Duodenal mucosa (tissue), 2 donors: ENCODE measurements around the gene GLCCI1.
"Not testable (repeated sequence)": the region's sequence is repeated elsewhere in the genome, so short reads cannot be mapped to it uniquely, and the experiment has no call there.

Experiments used
- H3K27ac ChIP-seq: one replicate; pipeline ENCODE4 v1.7.0; 2013; ENCODE audit warnings: low read depth, low read length
- H3K27me3 ChIP-seq, 2 donors: one replicate each; pipeline ENCODE4 v1.7.0; 2013; ENCODE audit warnings: low read length in 2 of 2, control low read depth in 1 of 2; ENCODE audit not compliant: insufficient read depth in 2 of 2, control insufficient read depth in 1 of 2
- H3K36me3 ChIP-seq, 2 donors: one replicate each; pipeline ENCODE4 v1.7.0; 2013; ENCODE audit warnings: low read length in 2 of 2, control low read depth in 1 of 2; ENCODE audit not compliant: insufficient read depth in 2 of 2, control insufficient read depth in 1 of 2
- H3K4me1 ChIP-seq, 2 donors: one replicate each; pipeline ENCODE4 v1.7.0; 2013; ENCODE audit warnings: low read length in 2 of 2, control low read depth in 1 of 2; ENCODE audit not compliant: insufficient read depth in 2 of 2, control insufficient read depth in 1 of 2
- H3K4me3 ChIP-seq, 2 donors: one replicate each; pipeline ENCODE4 v1.7.0; 2013; ENCODE audit warnings: low read length in 2 of 2, low read depth in 1 of 2
- H3K9ac ChIP-seq, 2 donors: one replicate each; pipeline ENCODE4 v1.7.0; 2013; ENCODE audit warnings: low read length in 2 of 2, low read depth in 1 of 2
- H3K9me3 ChIP-seq, 2 donors: one replicate each; pipeline ENCODE4 v1.7.0; 2013; ENCODE audit warnings: low read length in 2 of 2, control low read depth in 1 of 2; ENCODE audit not compliant: control insufficient read depth in 1 of 2

The GLCCI1 gene

GRCh38 chr7:8040768-8041369 lies 72.3 kb downstream of the GLCCI1 start:
- no peak overlapping the region for H3K9ac ChIP-seq
- H3K9me3 ChIP-seq: no peaks in the 10 kb centered on the region
- H3K36me3 ChIP-seq: no peaks in the 10 kb centered on the region
- H3K4me3 ChIP-seq: no peak overlapping the region
- H3K4me1 ChIP-seq: no peaks in the 10 kb centered on the region
- no peak overlapping the region for H3K27ac ChIP-seq
- no peaks in the 10 kb centered on the region for H3K27me3 ChIP-seq

GRCh38 chr7:8042796-8043535 lies 74.4 kb downstream of the GLCCI1 start:
- Histone ChIP-seq H3K4me3 (no peak overlapping the region), H3K4me1 (no peaks in the 10 kb centered on the region), H3K9ac (no peak overlapping the region), H3K27me3 (no peaks in the 10 kb centered on the region), H3K27ac (no peak overlapping the region), H3K36me3 (no peaks in the 10 kb centered on the region), H3K9me3 (no peaks in the 10 kb centered on the region)

GRCh38 chr7:8044761-8045430 lies 76.3 kb downstream of the GLCCI1 start:
- H3K27ac ChIP-seq: no peak overlapping the region
- H3K9me3 ChIP-seq: no peaks in the 10 kb centered on the region
- no peaks in the 10 kb centered on the region for H3K4me1 ChIP-seq
- H3K27me3 ChIP-seq: no peaks in the 10 kb centered on the region
- peaks cover 3 to 4% of the 10 kb centered on the region in 2 donors for H3K36me3 ChIP-seq
- no peak overlapping the region for H3K4me3 ChIP-seq
- H3K9ac ChIP-seq: no peak overlapping the region

- H3K4me3 ChIP-seq, H3K27me3 ChIP-seq, H3K9ac ChIP-seq, H3K36me3 ChIP-seq, H3K27ac ChIP-seq, H3K9me3 ChIP-seq, H3K4me1 ChIP-seq: not testable (repeated sequence)
Observed at GRCh38 chr7:8048067-8048466, 79.5 kb downstream of the GLCCI1 start.

- Histone ChIP-seq H3K9ac (no peak overlapping the region), H3K4me1 (no peaks in the 10 kb centered on the region), H3K4me3 (no peak overlapping the region), H3K27me3 (no peaks in the 10 kb centered on the region), H3K36me3 (peaks cover 4 to 7% of the 10 kb centered on the region in 2 donors), H3K27ac (no peak overlapping the region), H3K9me3 (no peaks in the 10 kb centered on the region)
Observed at GRCh38 chr7:8051373-8051772, 82.8 kb downstream of the GLCCI1 start.

- no peak overlapping the region for H3K9ac ChIP-seq
- peaks cover 4 to 8% of the 10 kb centered on the region in 2 donors for H3K36me3 ChIP-seq
- H3K27me3 ChIP-seq: no peaks in the 10 kb centered on the region
- H3K9me3 ChIP-seq: no peaks in the 10 kb centered on the region
- H3K4me3 ChIP-seq: no peak overlapping the region
- H3K27ac ChIP-seq: no peak overlapping the region
- no peaks in the 10 kb centered on the region for H3K4me1 ChIP-seq
Observed at GRCh38 chr7:8051998-8052397, 83.4 kb downstream of the GLCCI1 start.

- Histone ChIP-seq H3K4me3 (no peak overlapping the region), H3K36me3 (peaks cover 8 to 9% of the 10 kb centered on the region in 2 donors)
Observed at GRCh38 chr7:8052824-8053223, 84.2 kb downstream of the GLCCI1 start.

GRCh38 chr7:8056439-8056838 lies 87.8 kb downstream of the GLCCI1 start:
- no peaks in the 10 kb centered on the region for H3K4me1 ChIP-seq
- no peaks in the 10 kb centered on the region for H3K9me3 ChIP-seq
- H3K27ac ChIP-seq: no peak overlapping the region
- no peaks in the 10 kb centered on the region for H3K27me3 ChIP-seq
- peaks cover 4 to 9% of the 10 kb centered on the region in 2 donors for H3K36me3 ChIP-seq
- H3K9ac ChIP-seq: no peak overlapping the region
- H3K4me3 ChIP-seq: no peak overlapping the region

More at GRCh38 chr7:8052824-8053223, 84.2 kb downstream of the GLCCI1 start:
- H3K4me1 ChIP-seq: no peaks in the 10 kb centered on the region
- H3K27ac ChIP-seq: no peak overlapping the region
- no peaks in the 10 kb centered on the region for H3K27me3 ChIP-seq
- no peaks in the 10 kb centered on the region for H3K9me3 ChIP-seq
- no peak overlapping the region for H3K9ac ChIP-seq

- H3K9me3 ChIP-seq: peaks cover 0 to 2% of the 10 kb centered on the region in 2 donors
- H3K27ac ChIP-seq: no peak overlapping the region
- no peak overlapping the region for H3K9ac ChIP-seq
- no peaks in the 10 kb centered on the region for H3K4me1 ChIP-seq
- no peaks in the 10 kb centered on the region for H3K27me3 ChIP-seq
- no peak overlapping the region for H3K4me3 ChIP-seq
- H3K36me3 ChIP-seq: peaks cover 4 to 11% of the 10 kb centered on the region in 2 donors
Observed at GRCh38 chr7:8057566-8057965, 89.0 kb downstream of the GLCCI1 start.

GRCh38 chr7:8058322-8058721 lies 89.7 kb downstream of the GLCCI1 start:
- peaks cover 0 to 3% of the 10 kb centered on the region in 2 donors for H3K9me3 ChIP-seq

More at GRCh38 chr7:8058322-8058721, 89.7 kb downstream of the GLCCI1 start:
- H3K4me3 ChIP-seq: no peak overlapping the region
- H3K36me3 ChIP-seq: peaks cover 4 to 18% of the 10 kb centered on the region in 2 donors
- no peaks in the 10 kb centered on the region for H3K27me3 ChIP-seq
- no peak overlapping the region for H3K27ac ChIP-seq
- H3K9ac ChIP-seq: no peak overlapping the region
- no peaks in the 10 kb centered on the region for H3K4me1 ChIP-seq
